Endothelial cell of umbilical vein (primary cell): ENCODE results near the gene LRRC72. TPM values are rescaled to one million over a fixed set of nuclear protein-coding genes. Genes with fewer than 3 reads are reported as not detected.

Source experiments
- BruUV-seq: library from RNA; stranded (reverse); fragments of 400-500 nt; replicated peaks from 2 replicates; lab custom pipeline; 2021; lab: Mats Ljungman, UMichigan
- CTCF ChIA-PET: fragments of 300-600, 350-600 bp; sonication (Branson Sonifier 250); formaldehyde crosslinking; loops from one replicate; lab custom pipeline; 2021; ENCODE audit warnings: antibody characterized with exemption, inconsistent platforms; lab: Charles Lee
- POLR2A ChIA-PET: fragments of 300-600, 350-600 bp; sonication (Branson Sonifier 250); formaldehyde crosslinking; loops from one replicate; lab custom pipeline; 2021; ENCODE audit warnings: antibody characterized with exemption, inconsistent platforms; lab: Charles Lee
- DNase-seq: peaks from one replicate; pipeline ENCODE4 v3.0.0-alpha.2; 2011; ENCODE audit warnings: low read depth, low spot score
- FAIRE-seq: peaks from 2 replicates; lab custom pipeline; 2011; peaks lifted over from hg19 to GRCh38; lab: Jason Lieb, UNC
- H2AFZ ChIP-seq: 2 replicates; pipeline ENCODE4 v1.6.0; 2012; ENCODE audit warnings: low read depth, low read length, control low read depth, inconsistent platforms
- H3K27ac ChIP-seq: 2 replicates; pipeline ENCODE4 v1.5.1; 2011; ENCODE audit warnings: low read depth, mild to moderate bottlenecking, control low read depth, low read length, moderate library complexity; ENCODE audit not compliant: insufficient read depth
- H3K27me3 ChIP-seq, 2 experiments: 2 replicates each; pipeline versions ENCODE4 v1.6.0 to v1.6.1; 2011; ENCODE audit warnings: low read length in 2 of 2, mixed read lengths in 1 of 2; ENCODE audit not compliant: control insufficient read depth in 2 of 2, insufficient read depth in 2 of 2
- H3K36me3 ChIP-seq, 2 experiments: 2 replicates in 1 of 2; 3 replicates in 1 of 2; pipeline ENCODE4 v1.5.1; 2011; ENCODE audit warnings: low read length in 2 of 2, mild to moderate bottlenecking in 1 of 2, moderate library complexity in 1 of 2; ENCODE audit not compliant: control insufficient read depth in 2 of 2, insufficient read depth in 2 of 2; ENCODE audit errors: extremely low read depth in 1 of 2
- H3K4me1 ChIP-seq: 3 replicates; pipeline ENCODE4 v1.5.1; 2011; ENCODE audit warnings: mild to moderate bottlenecking, low read length; ENCODE audit not compliant: control insufficient read depth, insufficient read depth; ENCODE audit errors: extremely low read depth
- H3K4me2 ChIP-seq: 2 replicates; pipeline ENCODE4 v1.6.1; 2011; ENCODE audit warnings: low read length, control low read depth, mixed read lengths; ENCODE audit not compliant: insufficient read depth
- H3K4me3 ChIP-seq, 3 experiments: fragments of 200-600 bp in 1 of 3; sonication (generic), shearing (Covaris generic) in 1 of 3; replicated peaks in 1 of 3; 2 replicates each; pipeline ENCODE4 v1.5.1; 2011 to 2016; ENCODE audit warnings: control low read depth in 3 of 3, low read length in 3 of 3, mild to moderate bottlenecking in 2 of 3, inconsistent platforms in 1 of 3, low read depth in 1 of 3, moderate library complexity in 1 of 3; ENCODE audit not compliant: insufficient read depth in 1 of 3
- H3K79me2 ChIP-seq: 2 replicates; pipeline ENCODE4 v1.6.0; 2012; ENCODE audit warnings: low read length, inconsistent platforms; ENCODE audit not compliant: control insufficient read depth, insufficient read depth
- H3K9ac ChIP-seq: replicated peaks from 2 replicates; pipeline ENCODE3; 2011; ENCODE audit warnings: low read length, control low read depth; ENCODE audit not compliant: insufficient read depth; ENCODE audit errors: extremely low read depth
- H3K9me1 ChIP-seq: replicated peaks from 3 replicates; pipeline ENCODE4 v1.6.0; 2011; ENCODE audit warnings: mild to moderate bottlenecking, low read length; ENCODE audit not compliant: control insufficient read depth, insufficient read depth; ENCODE audit errors: extremely low read depth
- H3K9me3 ChIP-seq: replicated peaks from 2 replicates; pipeline ENCODE4 v1.5.1; 2012; ENCODE audit warnings: low read length, inconsistent platforms; ENCODE audit not compliant: control insufficient read depth, insufficient read depth
- H4K20me1 ChIP-seq: replicated peaks from 2 replicates; pipeline ENCODE3; 2011; ENCODE audit warnings: mild to moderate bottlenecking, low read length; ENCODE audit not compliant: control insufficient read depth, insufficient read depth; ENCODE audit errors: extremely low read depth
- CTCF ChIP-seq, 2 donors: IDR thresholded peaks; 1 replicate in 1 of 2; 2 replicates in 1 of 2; pipeline ENCODE4 v1.5.1; 2011; ENCODE audit warnings: low read length in 2 of 2, mild to moderate bottlenecking in 2 of 2, moderate library complexity in 2 of 2, control low read depth in 1 of 2, inconsistent platforms in 1 of 2, low read depth in 1 of 2; ENCODE audit not compliant: insufficient read depth in 1 of 2; ENCODE audit errors: extremely low read depth in 1 of 2
- EZH2 ChIP-seq: IDR thresholded peaks from 2 replicates; pipeline ENCODE4 v1.6.1; 2012; ENCODE audit warnings: borderline replicate concordance, low read depth, mild to moderate bottlenecking, moderate library complexity, low read length, inconsistent platforms; ENCODE audit not compliant: severe bottlenecking
- FOS ChIP-seq: IDR thresholded peaks from 2 replicates; pipeline ENCODE4 v1.6.1; 2011; ENCODE audit warnings: mild to moderate bottlenecking, low read length, moderate library complexity, borderline replicate concordance; ENCODE audit not compliant: insufficient read depth
- GATA2 ChIP-seq: IDR thresholded peaks from 2 replicates; pipeline ENCODE4 v1.7.0; 2011; ENCODE audit warnings: low read depth, mild to moderate bottlenecking, moderate library complexity, mixed read lengths, low read length; ENCODE audit not compliant: insufficient read length, insufficient read depth
- JUN ChIP-seq: IDR thresholded peaks from 2 replicates; pipeline ENCODE4 v1.6.1; 2011; ENCODE audit warnings: borderline replicate concordance, low read depth; ENCODE audit not compliant: insufficient read length, insufficient read depth
- MAX ChIP-seq: IDR thresholded peaks from 2 replicates; pipeline ENCODE4 v1.6.1; 2011; ENCODE audit not compliant: insufficient read depth, insufficient read length
- MYC ChIP-seq: IDR thresholded peaks from one replicate; pipeline ENCODE4 v1.6.1; 2011; ENCODE audit warnings: mild to moderate bottlenecking, low read depth, low read length
- POLR2A ChIP-seq: IDR thresholded peaks from 2 replicates; pipeline ENCODE4 v1.6.1; 2012; ENCODE audit warnings: low read depth, mild to moderate bottlenecking, control low read depth, low read length
- POLR2AphosphoS5 ChIP-seq: IDR thresholded peaks from 2 replicates; pipeline ENCODE4 v1.6.1; 2012; ENCODE audit warnings: low read depth, mild to moderate bottlenecking, control low read depth, low read length, moderate library complexity; ENCODE audit not compliant: insufficient read depth
- dilution Hi-C: fragments of 300-500 bp; cut with MboI; formaldehyde crosslinking; loops from one replicate; pipeline ENCODE4 v1.15.0; 2019; ENCODE audit warnings: low sequenced_read_pairs; ENCODE audit not compliant: extremely low pct_ligation_motif_present
- intact Hi-C: fragments of 100-400 bp; cut with micrococcal nuclease; formaldehyde crosslinking; loops from one replicate; pipeline ENCODE4 v1.10.0; 2022
- polyA plus RNA-seq, 4 experiments: library from polyadenylated mRNA; depleted of rRNA in 3 of 4; stranded (reverse) in 3 of 4; unstranded in 1 of 4; fragments of >200 nt; gene quantifications; 2 replicates each; pipeline versions ENCODE4 v1.2.1 to v1.2.3, GENCODE V29; 2011 to 2012; ENCODE audit warnings: missing spikeins in 1 of 4
- total RNA-seq: library from RNA; stranded (reverse); gene quantifications from 2 replicates; pipeline ENCODE4 v1.2.3, GENCODE V29; 2021

The LRRC72 gene
- total and polyA plus RNA-seq, 2 donors (not counting 3 experiments of a cell fraction or from before 2014, with no cell fraction given): not detected

- H3K27me3 ChIP-seq: no peaks in the 10 kb centered on the region
- dilution Hi-C loops: no loop called here
- TF ChIP-seq EZH2 (no peak), FOS (no peak), POLR2A (no peak), POLR2AphosphoS5 (no peak), MAX (no peak), GATA2 (no peak), JUN (no peak), CTCF (IDR thresholded peaks at IDR 0.05; ENCODE audit: extremely low read depth in 1 of 2, insufficient read depth in 1 of 2, low read depth in 1 of 2, low read length in 2 of 2) (no peak), MYC (no peak)
- no peaks in the 10 kb centered on the region for H3K9me1 ChIP-seq
- no peak overlapping the region for H3K9ac ChIP-seq
- no peak overlapping the region for H3K27ac ChIP-seq
- H4K20me1 ChIP-seq: no peaks in the 10 kb centered on the region
- ChIA-PET POLR2A (no interaction called here), CTCF (no interaction called here)
- H2AFZ ChIP-seq: no peak overlapping the region
- no peak overlapping the region for H3K4me2 ChIP-seq
- no peak for FAIRE-seq
- no TSS peak for BruUV-seq
- H3K9me3 ChIP-seq: no peaks in the 10 kb centered on the region
- no peaks in the 10 kb centered on the region for H3K79me2 ChIP-seq
- intact Hi-C loops: no loop called here
- no peak overlapping the region for H3K4me3 ChIP-seq
- no peaks in the 10 kb centered on the region for H3K4me1 ChIP-seq
- H3K36me3 ChIP-seq: peaks cover 3 to 5% of the 10 kb centered on the region in 2 experiments
- DNase-seq: no peak
These were observed 88.6 kb downstream of the LRRC72 start for GRCh38 chr7:16615228-16615627.
